IPS-18c (cell line): ENCODE data around the gene NFATC4.

Experiments used
- H3K4me3 ChIP-seq: 2 replicates; pipeline ENCODE4 v1.7.0; 2013; ENCODE audit warnings: low read depth, mild to moderate bottlenecking, low read length, moderate library complexity; ENCODE audit not compliant: insufficient read depth
- H3K9me3 ChIP-seq: one replicate; pipeline ENCODE4 v1.6.1; 2013; ENCODE audit warnings: mild to moderate bottlenecking, low read length, moderate library complexity; ENCODE audit not compliant: control insufficient read depth, insufficient read depth

The NFATC4 gene

DNA sequence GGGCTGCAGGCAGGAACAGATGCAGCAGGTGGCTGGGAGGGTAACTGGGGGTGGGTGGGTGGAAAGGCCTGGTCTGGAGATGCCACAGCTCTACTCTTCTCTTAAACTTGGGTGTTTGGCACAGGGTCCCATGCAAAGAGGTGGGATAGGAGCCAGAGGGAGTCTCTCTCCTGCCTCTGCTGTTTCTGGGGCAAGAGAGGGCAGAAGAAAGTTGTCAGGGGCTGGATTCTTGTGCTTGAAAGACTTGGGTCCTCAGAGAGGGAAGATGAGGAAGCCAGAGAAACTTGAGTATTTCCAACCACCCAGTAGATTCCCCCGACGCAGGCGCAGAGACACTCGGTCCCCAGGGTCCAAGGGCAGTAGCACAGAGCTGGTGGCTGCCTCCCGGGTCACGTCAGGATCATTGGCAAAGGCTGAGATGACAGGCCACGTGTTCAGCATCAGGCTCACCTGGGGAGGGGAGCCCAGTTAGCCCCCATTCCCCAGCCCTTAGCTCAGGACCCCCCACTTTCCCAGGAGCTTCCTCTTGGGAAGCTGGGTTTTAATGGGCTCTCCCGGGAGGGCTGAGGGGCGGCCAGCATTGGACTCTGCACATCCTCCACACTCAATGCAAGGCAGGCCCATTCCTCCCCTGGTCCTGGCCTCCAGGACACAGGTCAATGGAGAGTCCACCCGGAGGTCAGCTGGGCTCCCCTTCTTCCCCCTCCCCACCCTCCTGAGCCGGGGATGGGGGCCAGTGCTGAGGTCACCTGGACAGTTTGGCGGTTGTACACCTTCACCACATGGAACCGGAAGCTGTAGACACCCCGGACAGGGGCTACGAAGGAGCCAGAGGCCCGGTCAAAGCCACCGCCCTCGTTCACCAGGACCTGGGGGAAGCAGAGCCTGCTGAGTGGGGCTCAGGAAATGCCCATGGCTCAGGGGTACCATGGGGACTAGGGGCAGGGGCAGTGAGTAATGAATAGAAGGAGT, 59.8 kb downstream of the NFATC4 start:
- Histone ChIP-seq H3K4me3 (no peak overlapping the region), H3K9me3 (no peaks in the 10 kb centered on the region)

DNA sequence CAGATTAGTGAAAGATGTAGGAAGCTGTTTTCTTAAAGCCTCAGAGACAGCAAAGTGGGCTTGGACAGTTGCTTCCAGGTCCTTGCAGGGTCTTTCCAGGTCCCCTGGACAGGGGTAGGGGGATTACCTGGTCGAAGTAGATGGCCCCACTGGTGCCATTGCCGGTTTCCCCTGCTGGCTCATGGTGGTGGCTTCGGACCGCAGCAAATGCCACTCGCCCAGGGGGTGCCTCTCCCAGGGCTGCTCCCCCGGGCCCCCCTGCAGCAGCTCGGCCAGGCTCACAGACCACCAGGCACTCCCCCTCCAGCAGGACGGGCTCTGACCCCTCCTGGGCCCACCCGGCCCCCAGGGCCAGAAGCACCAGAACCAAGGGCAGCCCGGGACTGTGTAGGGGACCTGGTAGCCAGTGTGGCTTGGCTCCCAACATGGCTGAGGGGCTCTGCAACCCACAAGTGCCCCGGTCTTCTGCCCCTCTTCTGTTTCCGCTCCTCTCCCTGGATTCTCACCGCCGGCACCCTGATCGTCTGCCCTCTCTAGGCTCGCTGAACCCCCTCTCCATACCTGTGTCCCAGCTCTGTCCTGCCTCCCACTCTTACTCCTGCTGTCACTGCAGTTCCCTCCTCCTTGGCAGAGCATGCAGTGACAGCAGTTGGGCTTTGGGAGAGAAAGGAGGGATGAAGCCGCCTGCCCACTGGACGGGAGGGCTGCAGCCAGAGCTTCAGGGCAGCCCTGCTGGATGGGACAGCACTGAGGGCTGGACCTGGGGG, 60.8 kb downstream of the NFATC4 start:
- Histone ChIP-seq H3K4me3 (no peak overlapping the region), H3K9me3 (no peaks in the 10 kb centered on the region)
